Mammary epithelial cell (primary cell): ENCODE data around the gene DLG5.

ENCODE experiments used
- EZH2 ChIP-seq: IDR thresholded peaks from 2 replicates; pipeline ENCODE4 v1.6.1; 2012; ENCODE audit warnings: low read length, inconsistent platforms, borderline replicate concordance
- TF ChIP-seq, protein P1 (sequence below), 2 donors: IDR thresholded peaks in 1 of 2; conservative IDR thresholded peaks in 1 of 2; 2 replicates each; pipeline ENCODE4 v1.5.1; 2011 to 2012; ENCODE audit warnings: inconsistent platforms in 2 of 2, low read length in 2 of 2, mild to moderate bottlenecking in 2 of 2, control low read depth in 1 of 2, low read depth in 1 of 2; ENCODE audit not compliant: insufficient read depth in 1 of 2; ENCODE audit errors: extremely low read depth in 1 of 2

DNA sequence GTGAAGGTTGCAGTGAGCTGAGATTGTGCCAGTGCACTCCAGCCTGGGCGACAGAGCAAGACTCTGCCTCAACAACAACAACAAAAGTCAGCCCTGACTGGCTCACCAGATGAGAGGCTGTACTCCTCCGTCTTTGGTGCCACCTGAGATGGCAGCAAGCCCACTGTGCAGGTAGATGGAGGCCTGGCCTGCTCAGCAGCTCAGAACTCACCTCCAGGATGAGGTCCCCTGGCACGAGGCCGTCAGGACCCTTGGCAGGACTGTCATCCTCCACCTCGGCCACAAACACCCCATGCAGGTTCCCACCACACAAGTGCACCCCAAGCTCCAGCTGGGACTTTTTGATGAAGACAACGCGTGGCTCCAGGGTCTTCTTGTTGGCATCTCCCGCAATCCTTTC is 117.2 kb downstream of the DLG5 start:
- TF ChIP-seq, protein P1, sequence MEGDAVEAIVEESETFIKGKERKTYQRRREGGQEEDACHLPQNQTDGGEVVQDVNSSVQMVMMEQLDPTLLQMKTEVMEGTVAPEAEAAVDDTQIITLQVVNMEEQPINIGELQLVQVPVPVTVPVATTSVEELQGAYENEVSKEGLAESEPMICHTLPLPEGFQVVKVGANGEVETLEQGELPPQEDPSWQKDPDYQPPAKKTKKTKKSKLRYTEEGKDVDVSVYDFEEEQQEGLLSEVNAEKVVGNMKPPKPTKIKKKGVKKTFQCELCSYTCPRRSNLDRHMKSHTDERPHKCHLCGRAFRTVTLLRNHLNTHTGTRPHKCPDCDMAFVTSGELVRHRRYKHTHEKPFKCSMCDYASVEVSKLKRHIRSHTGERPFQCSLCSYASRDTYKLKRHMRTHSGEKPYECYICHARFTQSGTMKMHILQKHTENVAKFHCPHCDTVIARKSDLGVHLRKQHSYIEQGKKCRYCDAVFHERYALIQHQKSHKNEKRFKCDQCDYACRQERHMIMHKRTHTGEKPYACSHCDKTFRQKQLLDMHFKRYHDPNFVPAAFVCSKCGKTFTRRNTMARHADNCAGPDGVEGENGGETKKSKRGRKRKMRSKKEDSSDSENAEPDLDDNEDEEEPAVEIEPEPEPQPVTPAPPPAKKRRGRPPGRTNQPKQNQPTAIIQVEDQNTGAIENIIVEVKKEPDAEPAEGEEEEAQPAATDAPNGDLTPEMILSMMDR (conservative IDR thresholded peaks at IDR 0.05 in 1 of 2, IDR thresholded peaks at IDR 0.05 in 1 of 2; ENCODE audit: extremely low read depth in 1 of 2, insufficient read depth in 1 of 2, low read depth in 1 of 2, low read length in 2 of 2): no peak
- TF ChIP-seq EZH2: no peak
